Transverse colon (tissue), 4 donors: Measurements from ENCODE around the gene CCDC12.

Experiments used
- CTCF ChIP-seq, 5 experiments: fragments of 200-600 bp in 3 of 5; fragments of 450-650 bp in 2 of 5; sonication (generic) in 3 of 5; IDR thresholded peaks; 1 replicate in 2 of 5; 2 replicates in 3 of 5; pipeline ENCODE4 v1.5.1; 2016 to 2017; ENCODE audit warnings: antibody characterized with exemption in 5 of 5, inconsistent platforms in 3 of 5, mild to moderate bottlenecking in 2 of 5, moderate library complexity in 1 of 5
- EP300 ChIP-seq: sonication (generic); formaldehyde crosslinking; IDR thresholded peaks from one replicate; pipeline ENCODE4 v1.6.1; 2017; ENCODE audit warnings: antibody characterized with exemption, low read depth
- POLR2A ChIP-seq: fragments of 450-650 bp; IDR thresholded peaks from one replicate; pipeline ENCODE4 v1.6.1; 2016; ENCODE audit warnings: antibody characterized with exemption, mild to moderate bottlenecking, moderate library complexity
- POLR2AphosphoS5 ChIP-seq, 3 donors: sonication (generic); formaldehyde crosslinking; IDR thresholded peaks; one replicate each; pipeline ENCODE4 v1.6.1; 2016; ENCODE audit warnings: antibody characterized with exemption in 3 of 3

GRCh38 chr3:46873521-46873920 is 103.0 kb downstream of the CCDC12 start:
- TF ChIP-seq EP300, result no peak
- no peak for TF ChIP-seq CTCF (IDR thresholded peaks at IDR 0.05)
- TF ChIP-seq POLR2AphosphoS5 (IDR thresholded peaks at IDR 0.05), result no peak
- no peak for TF ChIP-seq POLR2A
